B cell (primary cell): Measurements from ENCODE around the gene PRKN. TPM values are rescaled to one million over a fixed set of nuclear protein-coding genes. Genes with fewer than 3 reads are reported as not detected.

Source experiments
- ATAC-seq: fragments of 200-7000 bp; cut with Tn5 transposase; one replicate; pipeline ENCODE4 v1.10.0; 2021; ENCODE audit warnings: low read depth, mild to moderate bottlenecking, moderate number of reproducible peaks, moderate library complexity
- CTCF ChIA-PET: fragments of 350-600 bp; sonication (Branson Sonifier 250); formaldehyde crosslinking; loops from one replicate; lab custom pipeline; 2021; ENCODE audit warnings: antibody characterized with exemption, inconsistent platforms; lab: Charles Lee
- POLR2A ChIA-PET: fragments of 350-600 bp; sonication (Branson Sonifier 250); formaldehyde crosslinking; loops from one replicate; lab custom pipeline; 2021; ENCODE audit warnings: antibody characterized with exemption; lab: Charles Lee
- DNase-seq: peaks from one replicate; pipeline ENCODE4 v3.0.0; 2013
- H2AFZ ChIP-seq: 2 replicates; pipeline ENCODE4 v1.6.1; 2012; ENCODE audit warnings: mild to moderate bottlenecking, low read depth, low read length; ENCODE audit not compliant: insufficient read depth, poor library complexity, severe bottlenecking
- H3K27ac ChIP-seq, 2 donors: 1 replicate in 1 of 2; 2 replicates in 1 of 2; pipeline ENCODE4 v1.5.1; 2012 to 2013; ENCODE audit warnings: low read length in 2 of 2, mild to moderate bottlenecking in 2 of 2, moderate library complexity in 1 of 2
- H3K27me3 ChIP-seq, 4 experiments: fragments of 200-600 bp in 1 of 4; sonication (generic) in 1 of 4; replicated peaks in 1 of 4; 1 replicate in 2 of 4; 2 replicates in 2 of 4; pipeline versions ENCODE4 v1.6.1 to v1.7.0; 2013 to 2016; ENCODE audit warnings: low read length in 3 of 4, mild to moderate bottlenecking in 2 of 4, mixed read lengths in 1 of 4, moderate library complexity in 1 of 4; ENCODE audit not compliant: insufficient read depth in 4 of 4, control insufficient read depth in 3 of 4; ENCODE audit errors: control extremely low read depth in 1 of 4
- H3K36me3 ChIP-seq, 2 experiments: replicated peaks in 1 of 2; 1 replicate in 1 of 2; 2 replicates in 1 of 2; pipeline versions ENCODE4 v1.6.1 to v1.7.1; 2013; ENCODE audit warnings: low read length in 1 of 2; ENCODE audit not compliant: insufficient read depth in 2 of 2, control insufficient read depth in 1 of 2; ENCODE audit errors: control extremely low read depth in 1 of 2, extremely low read depth in 1 of 2
- H3K4me1 ChIP-seq, 2 donors: fragments of 200-600 bp in 1 of 2; sonication (generic) in 1 of 2; 1 replicate in 1 of 2; 2 replicates in 1 of 2; pipeline versions ENCODE4 v1.5.1 to v1.6.1; 2013 to 2017; ENCODE audit warnings: low read length in 2 of 2; ENCODE audit not compliant: control insufficient read depth in 2 of 2, insufficient read depth in 2 of 2
- H3K4me2 ChIP-seq: replicated peaks from 2 replicates; pipeline ENCODE3; 2012; ENCODE audit warnings: mild to moderate bottlenecking, low read depth, low read length; ENCODE audit not compliant: poor library complexity, severe bottlenecking
- H3K4me3 ChIP-seq, 5 experiments: fragments of 200-600 bp in 1 of 5; sonication (generic) in 1 of 5; 1 replicate in 3 of 5; 2 replicates in 2 of 5; pipeline versions ENCODE4 v1.5.1 to v1.7.0; 2011 to 2016; ENCODE audit warnings: low read length in 4 of 5, mild to moderate bottlenecking in 4 of 5, low read depth in 2 of 5, control low read depth in 1 of 5, moderate library complexity in 1 of 5; ENCODE audit not compliant: insufficient read depth in 1 of 5; ENCODE audit errors: control extremely low read depth in 1 of 5, extremely low read depth in 1 of 5
- H3K79me2 ChIP-seq: fragments of 200-600 bp; sonication (generic); one replicate; pipeline ENCODE4 v1.6.0; 2016; ENCODE audit warnings: low read length; ENCODE audit not compliant: control insufficient read depth, insufficient read depth
- H3K9ac ChIP-seq: fragments of 200-600 bp; sonication (generic); 2 replicates; pipeline ENCODE4 v1.6.1; 2017; ENCODE audit warnings: mild to moderate bottlenecking, low read length, moderate library complexity
- H3K9me3 ChIP-seq, 3 donors: one replicate each; pipeline versions ENCODE4 v1.6.1 to v1.7.1; 2013; ENCODE audit warnings: low read length in 2 of 3; ENCODE audit not compliant: control insufficient read depth in 2 of 3, insufficient read depth in 1 of 3; ENCODE audit errors: control extremely low read depth in 1 of 3
- H4K20me1 ChIP-seq: 2 replicates; pipeline ENCODE4 v1.6.0; 2012; ENCODE audit warnings: mild to moderate bottlenecking, low read length; ENCODE audit not compliant: insufficient read depth, control insufficient read depth, poor library complexity, severe bottlenecking
- H3K27ac Mint-ChIP-seq: one replicate; pipeline ENCODE4 v1.8.0; 2021; ENCODE audit warnings: mixed read lengths
- H3K27me3 Mint-ChIP-seq: one replicate; pipeline ENCODE4 v1.8.0; 2021; ENCODE audit warnings: mixed read lengths
- H3K4me1 Mint-ChIP-seq: one replicate; pipeline ENCODE4 v1.8.0; 2021; ENCODE audit warnings: mixed read lengths
- H3K4me3 Mint-ChIP-seq: one replicate; pipeline ENCODE4 v1.8.0; 2021; ENCODE audit warnings: mixed read lengths
- H3K9me3 Mint-ChIP-seq: one replicate; pipeline ENCODE4 v1.8.0; 2022; ENCODE audit warnings: mixed read lengths; ENCODE audit not compliant: insufficient read depth
- EZH2 ChIP-seq: IDR thresholded peaks from 2 replicates; pipeline ENCODE4 v1.6.1; 2012; ENCODE audit warnings: borderline replicate concordance, low read depth, mild to moderate bottlenecking, moderate library complexity, low read length; ENCODE audit not compliant: insufficient read depth, poor library complexity, severe bottlenecking
- WGBS: methylation state at CpG from one replicate; pipeline ENCODE4 v1.1.5; 2013; ENCODE audit warnings: missing lambda C conversion rate; ENCODE audit not compliant: insufficient coverage; 5-methylcytosine and 5-hydroxymethylcytosine counted together
- intact Hi-C: fragments of 100-400 bp; cut with micrococcal nuclease; formaldehyde crosslinking; loops from one replicate; pipeline ENCODE4 v1.10.0; 2022
- polyA plus RNA-seq: library from polyadenylated mRNA; depleted of rRNA; stranded (reverse); fragments of >200 nt; gene quantifications from 2 replicates; pipeline ENCODE4 v1.2.3, GENCODE V29; 2012
- total RNA-seq, 2 donors: library from RNA; stranded (reverse); fragments of 120-200 nt in 1 of 2; gene quantifications; 1 replicate in 1 of 2; 2 replicates in 1 of 2; pipeline versions ENCODE4 v1.2.3 to v1.2.4, GENCODE V29; 2013 to 2022
- TF ChIP-seq, protein P1 (sequence below): fragments of 200-600 bp; IDR thresholded peaks from one replicate; pipeline ENCODE4 v1.8.0; 2022; ENCODE audit warnings: antibody characterized with exemption, mild to moderate bottlenecking

PRKN gene
- total and polyA plus RNA-seq, 2 donors (not counting 1 experiment from before 2014, with no cell fraction given) = 1.6 to 6.2 TPM

DNA sequence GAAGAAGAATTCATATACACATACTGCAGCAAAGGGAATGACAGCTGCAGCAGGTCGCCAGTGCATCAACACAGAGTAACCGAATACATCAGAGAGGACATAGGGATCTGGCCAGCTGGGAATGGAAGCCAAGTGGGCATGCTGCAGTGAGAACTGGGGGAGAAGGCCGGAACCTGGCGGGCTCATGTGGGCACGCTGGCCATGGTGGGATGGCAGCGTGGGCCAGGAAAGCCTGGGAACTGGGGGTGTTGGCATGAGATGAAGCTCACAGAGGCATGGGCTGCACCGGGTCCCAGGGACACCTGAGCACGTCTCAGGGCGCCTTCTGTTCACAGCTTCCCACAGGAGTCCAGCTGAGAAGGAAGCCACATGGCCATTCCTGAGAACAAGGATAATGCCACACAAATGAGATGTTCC, 1314.2 kb downstream of the PRKN start:
- no peak overlapping the region for H3K27ac Mint-ChIP-seq
- H3K27me3 Mint-ChIP-seq = peaks cover 13% of the 10 kb centered on the region
- WGBS = 87% methylated on average over 9 of the region's 9 CpGs
- H3K9me3 ChIP-seq = peaks cover 0 to 5% (median 0%) of the 10 kb centered on the region in 3 donors
- no peak for DNase-seq
- CTCF ChIA-PET = interaction anchor here (0.7 to 0.8 kb wide), 2 partner anchors 10 to 11 kb away, joined by 3 read pairs; no protein-coding TSS in a partner anchor
- no peak overlapping the region for H3K4me3 Mint-ChIP-seq
- H2AFZ ChIP-seq = no peak overlapping the region
- H3K36me3 ChIP-seq = no peaks in the 10 kb centered on the region
- no peaks in the 10 kb centered on the region for H3K79me2 ChIP-seq
- no peaks in the 10 kb centered on the region for H3K4me1 Mint-ChIP-seq
- TF ChIP-seq EZH2 = no peak
- TF ChIP-seq, protein P1, sequence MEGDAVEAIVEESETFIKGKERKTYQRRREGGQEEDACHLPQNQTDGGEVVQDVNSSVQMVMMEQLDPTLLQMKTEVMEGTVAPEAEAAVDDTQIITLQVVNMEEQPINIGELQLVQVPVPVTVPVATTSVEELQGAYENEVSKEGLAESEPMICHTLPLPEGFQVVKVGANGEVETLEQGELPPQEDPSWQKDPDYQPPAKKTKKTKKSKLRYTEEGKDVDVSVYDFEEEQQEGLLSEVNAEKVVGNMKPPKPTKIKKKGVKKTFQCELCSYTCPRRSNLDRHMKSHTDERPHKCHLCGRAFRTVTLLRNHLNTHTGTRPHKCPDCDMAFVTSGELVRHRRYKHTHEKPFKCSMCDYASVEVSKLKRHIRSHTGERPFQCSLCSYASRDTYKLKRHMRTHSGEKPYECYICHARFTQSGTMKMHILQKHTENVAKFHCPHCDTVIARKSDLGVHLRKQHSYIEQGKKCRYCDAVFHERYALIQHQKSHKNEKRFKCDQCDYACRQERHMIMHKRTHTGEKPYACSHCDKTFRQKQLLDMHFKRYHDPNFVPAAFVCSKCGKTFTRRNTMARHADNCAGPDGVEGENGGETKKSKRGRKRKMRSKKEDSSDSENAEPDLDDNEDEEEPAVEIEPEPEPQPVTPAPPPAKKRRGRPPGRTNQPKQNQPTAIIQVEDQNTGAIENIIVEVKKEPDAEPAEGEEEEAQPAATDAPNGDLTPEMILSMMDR = no peak
- no peak overlapping the region for H3K27ac ChIP-seq
- H3K9ac ChIP-seq = no peak overlapping the region
- ATAC-seq = no peak
- H4K20me1 ChIP-seq = no peaks in the 10 kb centered on the region
- no peak overlapping the region for H3K4me3 ChIP-seq
- no peaks in the 10 kb centered on the region for H3K9me3 Mint-ChIP-seq
- POLR2A ChIA-PET = no interaction called here
- no peaks in the 10 kb centered on the region for H3K4me1 ChIP-seq
- intact Hi-C loops = no loop called here
- no peak overlapping the region for H3K4me2 ChIP-seq
- no peaks in the 10 kb centered on the region for H3K27me3 ChIP-seq

DNA sequence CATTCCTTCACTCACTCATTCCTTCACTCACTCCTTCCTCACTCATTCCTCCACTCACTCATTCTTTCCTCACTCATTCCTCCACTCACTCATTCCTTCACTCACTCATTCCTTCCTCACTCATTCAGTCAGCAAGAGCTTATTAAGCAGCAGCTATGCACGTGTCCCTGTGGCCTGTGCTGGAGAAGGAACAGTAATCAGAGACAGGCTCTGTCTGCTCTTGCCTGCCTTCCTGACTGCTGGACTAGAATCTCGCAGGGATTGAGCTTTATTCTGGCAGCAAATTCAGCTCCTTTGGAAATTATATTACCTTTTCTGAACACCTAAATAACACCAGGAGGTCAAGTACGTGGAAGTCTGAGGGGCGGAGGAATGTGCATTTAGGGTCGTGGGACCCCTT, 1314.8 kb downstream of the PRKN start:
- Histone ChIP-seq H3K4me3 (no peak overlapping the region), H3K27ac (no peak overlapping the region), H3K36me3 (no peaks in the 10 kb centered on the region), H2AFZ (no peak overlapping the region), H3K9me3 (peaks cover 0 to 5% (median 0%) of the 10 kb centered on the region in 3 donors), H4K20me1 (no peaks in the 10 kb centered on the region), H3K27me3 (no peaks in the 10 kb centered on the region), H3K79me2 (no peaks in the 10 kb centered on the region), H3K4me2 (no peak overlapping the region), H3K4me1 (no peaks in the 10 kb centered on the region), H3K9ac (no peak overlapping the region)
- TF ChIP-seq EZH2 = no peak
- TF ChIP-seq, protein P1 = no peak
- 96% methylated on average over 3 of the region's 5 CpGs for WGBS
- CTCF ChIA-PET = no interaction called here
- intact Hi-C loops = no loop called here
- Mint-ChIP-seq H3K9me3 (no peaks in the 10 kb centered on the region), H3K27ac (no peak overlapping the region), H3K4me1 (no peaks in the 10 kb centered on the region), H3K4me3 (no peak overlapping the region), H3K27me3 (peaks cover 11% of the 10 kb centered on the region)
- POLR2A ChIA-PET = no interaction called here
- ATAC-seq (no peak), DNase-seq (no peak)
